ENCODE data around the gene CCDC197.

The CCDC197 gene

DNA sequence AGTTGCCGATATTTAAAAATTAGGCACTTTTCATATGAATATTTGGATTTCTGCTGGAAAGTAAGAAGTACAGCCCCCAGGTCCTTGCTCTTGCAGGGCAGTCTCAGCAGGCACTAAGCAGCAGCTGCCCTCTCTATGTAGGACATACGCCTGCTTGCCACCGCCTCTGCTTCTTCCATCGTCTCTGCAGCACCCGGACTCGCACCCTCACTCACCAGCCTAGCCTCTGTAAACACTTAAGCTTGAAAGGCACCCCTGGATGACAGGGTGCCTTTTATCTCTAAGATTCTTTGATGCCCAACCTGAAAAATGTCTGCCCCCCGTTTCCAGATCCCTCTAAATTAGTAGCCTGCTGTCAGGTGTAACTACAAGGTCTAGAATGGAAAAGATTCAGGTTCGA, 48.0 kb downstream of the CCDC197 start:
- Histone ChIP-seq H3F3A (ENCODE audit: insufficient read depth, low read length) (no peaks in the 10 kb centered on the region), H3K4me3 (ENCODE audit: low read depth, low read length, poor library complexity, severe bottlenecking) (no peak overlapping the region), H3K4me1 (ENCODE audit: insufficient read depth, low read length, severe bottlenecking) (no peaks in the 10 kb centered on the region), H3K36me3 (ENCODE audit: insufficient read depth, low read length) (peaks cover 57% of the 10 kb centered on the region), H3K9me2 (ENCODE audit: low read depth, low read length) (no peaks in the 10 kb centered on the region), H4K20me1 (ENCODE audit: insufficient read depth, low read length) (no peaks in the 10 kb centered on the region), H3K27me3 (ENCODE audit: insufficient read depth, low read length) (no peaks in the 10 kb centered on the region), H2AFZ (ENCODE audit: low read length) (no peak overlapping the region), H3K9ac (ENCODE audit: low read length) (no peak overlapping the region), H3K79me2 (ENCODE audit: insufficient read depth, low read length) (no peaks in the 10 kb centered on the region), H3K9me3 (ENCODE audit: low read length) (no peaks in the 10 kb centered on the region), H3K4me2 (ENCODE audit: low read length) (no peak overlapping the region), H3K27ac (ENCODE audit: low read depth, low read length, poor library complexity, severe bottlenecking) (no peak overlapping the region)
- TF ChIP-seq, protein P1, sequence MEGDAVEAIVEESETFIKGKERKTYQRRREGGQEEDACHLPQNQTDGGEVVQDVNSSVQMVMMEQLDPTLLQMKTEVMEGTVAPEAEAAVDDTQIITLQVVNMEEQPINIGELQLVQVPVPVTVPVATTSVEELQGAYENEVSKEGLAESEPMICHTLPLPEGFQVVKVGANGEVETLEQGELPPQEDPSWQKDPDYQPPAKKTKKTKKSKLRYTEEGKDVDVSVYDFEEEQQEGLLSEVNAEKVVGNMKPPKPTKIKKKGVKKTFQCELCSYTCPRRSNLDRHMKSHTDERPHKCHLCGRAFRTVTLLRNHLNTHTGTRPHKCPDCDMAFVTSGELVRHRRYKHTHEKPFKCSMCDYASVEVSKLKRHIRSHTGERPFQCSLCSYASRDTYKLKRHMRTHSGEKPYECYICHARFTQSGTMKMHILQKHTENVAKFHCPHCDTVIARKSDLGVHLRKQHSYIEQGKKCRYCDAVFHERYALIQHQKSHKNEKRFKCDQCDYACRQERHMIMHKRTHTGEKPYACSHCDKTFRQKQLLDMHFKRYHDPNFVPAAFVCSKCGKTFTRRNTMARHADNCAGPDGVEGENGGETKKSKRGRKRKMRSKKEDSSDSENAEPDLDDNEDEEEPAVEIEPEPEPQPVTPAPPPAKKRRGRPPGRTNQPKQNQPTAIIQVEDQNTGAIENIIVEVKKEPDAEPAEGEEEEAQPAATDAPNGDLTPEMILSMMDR (IDR thresholded peaks at IDR 0.05; ENCODE audit: low read length), result no peak
- no peak for TF ChIP-seq EZH2 (IDR thresholded peaks at IDR 0.05; ENCODE audit: borderline replicate concordance, low read length)

GRCh38 chr14:94045563-94046345, 48.7 kb downstream of the CCDC197 start:
- Histone ChIP-seq H3K9me2 (ENCODE audit: low read depth, low read length) (no peaks in the 10 kb centered on the region), H3K9me3 (ENCODE audit: low read length) (no peaks in the 10 kb centered on the region), H3K36me3 (ENCODE audit: insufficient read depth, low read length) (peaks cover 64% of the 10 kb centered on the region), H3K4me3 (ENCODE audit: low read depth, low read length, poor library complexity, severe bottlenecking) (no peak overlapping the region), H3K9ac (ENCODE audit: low read length) (no peak overlapping the region), H3K27me3 (ENCODE audit: insufficient read depth, low read length) (no peaks in the 10 kb centered on the region), H4K20me1 (ENCODE audit: insufficient read depth, low read length) (no peaks in the 10 kb centered on the region), H3K79me2 (ENCODE audit: insufficient read depth, low read length) (no peaks in the 10 kb centered on the region), H3F3A (ENCODE audit: insufficient read depth, low read length) (no peaks in the 10 kb centered on the region), H2AFZ (ENCODE audit: low read length) (no peak overlapping the region), H3K4me1 (ENCODE audit: insufficient read depth, low read length, severe bottlenecking) (no peaks in the 10 kb centered on the region), H3K27ac (ENCODE audit: low read depth, low read length, poor library complexity, severe bottlenecking) (no peak overlapping the region), H3K4me2 (ENCODE audit: low read length) (no peak overlapping the region)
- no peak for TF ChIP-seq EZH2 (IDR thresholded peaks at IDR 0.05; ENCODE audit: borderline replicate concordance, low read length)
- TF ChIP-seq, protein P1 (IDR thresholded peaks at IDR 0.05; ENCODE audit: low read length), result no peak

DNA sequence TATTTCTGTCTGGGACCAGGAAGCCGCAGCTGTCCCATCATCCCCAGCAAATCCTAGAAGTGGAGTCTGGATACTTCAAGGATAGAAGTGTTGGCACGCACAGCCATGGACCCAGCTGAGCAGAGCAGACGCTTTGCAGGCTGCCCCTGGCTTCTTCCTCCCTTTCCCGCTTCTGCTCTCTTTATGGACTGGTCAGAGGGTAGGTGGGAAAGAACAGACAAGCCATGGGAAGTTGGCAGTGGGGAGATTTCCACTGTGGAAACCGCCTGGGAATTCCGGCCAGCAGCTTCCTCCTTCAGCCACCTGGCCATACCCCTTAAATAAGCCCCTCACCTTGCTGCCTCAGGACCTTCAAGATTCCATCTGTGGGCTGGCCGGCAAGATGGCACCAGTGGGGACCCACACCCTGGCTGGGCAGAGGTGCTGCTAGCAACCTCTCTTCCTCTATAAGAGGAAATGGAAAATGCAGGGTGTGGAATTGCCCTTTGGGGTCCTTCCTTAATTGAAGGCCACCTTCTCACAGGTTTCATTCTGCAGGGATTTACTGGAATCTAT, 49.7 kb downstream of the CCDC197 start:
- Histone ChIP-seq H4K20me1 (ENCODE audit: insufficient read depth, low read length) (no peaks in the 10 kb centered on the region), H3K9me2 (ENCODE audit: low read depth, low read length) (no peaks in the 10 kb centered on the region), H3K79me2 (ENCODE audit: insufficient read depth, low read length) (no peaks in the 10 kb centered on the region), H3K4me2 (ENCODE audit: low read length) (no peak overlapping the region), H3K36me3 (ENCODE audit: insufficient read depth, low read length) (peaks cover 74% of the 10 kb centered on the region), H3K9me3 (ENCODE audit: low read length) (no peaks in the 10 kb centered on the region), H2AFZ (ENCODE audit: low read length) (no peak overlapping the region), H3K27ac (ENCODE audit: low read depth, low read length, poor library complexity, severe bottlenecking) (no peak overlapping the region), H3K27me3 (ENCODE audit: insufficient read depth, low read length) (no peaks in the 10 kb centered on the region), H3K4me1 (ENCODE audit: insufficient read depth, low read length, severe bottlenecking) (no peaks in the 10 kb centered on the region), H3F3A (ENCODE audit: insufficient read depth, low read length) (no peaks in the 10 kb centered on the region), H3K4me3 (ENCODE audit: low read depth, low read length, poor library complexity, severe bottlenecking) (no peak overlapping the region), H3K9ac (ENCODE audit: low read length) (no peak overlapping the region)
- no peak for TF ChIP-seq EZH2 (IDR thresholded peaks at IDR 0.05; ENCODE audit: borderline replicate concordance, low read length)
- TF ChIP-seq, protein P1 (IDR thresholded peaks at IDR 0.05; ENCODE audit: low read length), result no peak

All from OCI-LY1 (cell line).